ENCODE measurements around the gene SLC10A1.

- TF ChIP-seq CTCF (IDR thresholded peaks at IDR 0.05) (no peak), POLR2A (IDR thresholded peaks at IDR 0.05) (no peak), POLR2AphosphoS5 (IDR thresholded peaks at IDR 0.05; ENCODE audit: insufficient read depth in 1 of 2, low read depth in 1 of 2) (no peak)
Observed at GRCh38 chr14:69770559-69770958, 26.5 kb downstream of the SLC10A1 start.
